Lower leg skin (tissue), 4 donors: Measurements from ENCODE around the gene RTBDN. TPM values are rescaled to one million over a fixed set of nuclear protein-coding genes. Genes with fewer than 3 reads are reported as not detected.

Source experiments
- DNase-seq, 2 donors: peaks; one replicate each; pipeline ENCODE4 v3.0.0-alpha.2; 2019; ENCODE audit warnings: low spot score in 2 of 2
- H3K4me3 ChIP-seq: fragments of 200-600 bp; sonication (generic); 2 replicates; pipeline ENCODE4 v1.5.1; 2017; ENCODE audit warnings: mild to moderate bottlenecking, low read depth; ENCODE audit not compliant: poor library complexity, severe bottlenecking
- CTCF ChIP-seq, 3 donors: fragments of 450-650 bp; IDR thresholded peaks; one replicate each; pipeline ENCODE4 v1.5.1; 2016; ENCODE audit warnings: antibody characterized with exemption in 3 of 3, mild to moderate bottlenecking in 3 of 3, moderate library complexity in 2 of 3
- POLR2A ChIP-seq, 2 donors: fragments of 450-650 bp; IDR thresholded peaks; one replicate each; pipeline ENCODE4 v1.6.1; 2016 to 2017; ENCODE audit warnings: antibody characterized with exemption in 2 of 2, mild to moderate bottlenecking in 1 of 2, moderate library complexity in 1 of 2
- WGBS, 2 donors: methylation state at CpG; one replicate each; pipeline ENCODE4 v1.1.5; 2018; 5-methylcytosine and 5-hydroxymethylcytosine counted together
- intact Hi-C: fragments of 100-400 bp; cut with DNase I; formaldehyde crosslinking; loops from one replicate; pipeline ENCODE4 v1.15.0; 2023; ENCODE audit warnings: low total_unique reads
- total RNA-seq, 4 donors: library from RNA; depleted of rRNA; stranded (reverse); fragments of >200 nt; gene quantifications; one replicate each; pipeline ENCODE4 v1.1.0, GENCODE V29; 2016

RTBDN gene
- total RNA-seq, 4 donors from 2014 or later: not detected

- DNase-seq: no peak
- TF ChIP-seq CTCF (IDR thresholded peaks at IDR 0.05): no peak
- no peak for TF ChIP-seq POLR2A (IDR thresholded peaks at IDR 0.05)
- WGBS, 2 donors: 83 to 94% methylated on average over 62 to 78 of the region's 86 CpGs
- H3K4me3 ChIP-seq: no peak overlapping the region
- intact Hi-C loops: no loop called here
Measured at GRCh38 chr19:12873891-12874745, 39.7 kb upstream of the RTBDN start.

- DNase-seq: no peak
- H3K4me3 ChIP-seq: no peak overlapping the region
- WGBS, 2 donors: 65 to 80% methylated on average over 49 to 70 of the region's 70 CpGs
Measured at GRCh38 chr19:12872941-12873890, 38.8 kb upstream of the RTBDN start.

GRCh38 chr19:12872255-12872654 is 37.9 kb upstream of the RTBDN start:
- H3K4me3 ChIP-seq: no peak overlapping the region
- intact Hi-C loops: no loop called here
- no peak for TF ChIP-seq CTCF (IDR thresholded peaks at IDR 0.05)
- no peak for TF ChIP-seq POLR2A (IDR thresholded peaks at IDR 0.05)
- WGBS, 2 donors: 87 to 94% methylated on average over 5 of the region's 5 CpGs
- DNase-seq: no peak

More at GRCh38 chr19:12872941-12873890, 38.8 kb upstream of the RTBDN start:
- TF ChIP-seq POLR2A (IDR thresholded peaks at IDR 0.05): no peak
- no peak for TF ChIP-seq CTCF (IDR thresholded peaks at IDR 0.05)
- intact Hi-C loops: no loop called here

GRCh38 chr19:12871681-12872080 is 37.3 kb upstream of the RTBDN start:
- DNase-seq: no peak
- 85 to 90% methylated on average over 3 of the region's 3 CpGs for WGBS, 2 donors
- TF ChIP-seq POLR2A (IDR thresholded peaks at IDR 0.05): no peak
- no peak for TF ChIP-seq CTCF (IDR thresholded peaks at IDR 0.05)
- H3K4me3 ChIP-seq: no peak overlapping the region
- intact Hi-C loops: no loop called here

GRCh38 chr19:12868540-12869112 is 34.2 kb upstream of the RTBDN start:
- intact Hi-C loops: no loop called here
- 96% methylated on average over 10 of the region's 10 CpGs for WGBS, 2 donors
- no peak for TF ChIP-seq POLR2A (IDR thresholded peaks at IDR 0.05)
- no peak for TF ChIP-seq CTCF (IDR thresholded peaks at IDR 0.05)
- no peak overlapping the region for H3K4me3 ChIP-seq
- DNase-seq: no peak
